AG09309 (cell line): ENCODE results near the gene LANCL2.

Source experiments
- DNase-seq: peaks from one replicate; pipeline ENCODE4 v3.0.0-alpha.2; 2010; ENCODE audit warnings: low read depth
- H3K4me3 ChIP-seq: 2 replicates; pipeline ENCODE4 v1.5.1; 2011; ENCODE audit warnings: mild to moderate bottlenecking, low read depth, low read length, moderate library complexity; ENCODE audit not compliant: control insufficient read depth
- TF ChIP-seq, protein P1 (sequence below): IDR thresholded peaks from 2 replicates; pipeline ENCODE4 v1.5.1; 2011; ENCODE audit warnings: mild to moderate bottlenecking, low read depth, low read length, inconsistent platforms; ENCODE audit not compliant: insufficient read depth, control insufficient read depth; ENCODE audit errors: missing control alignments

Gene LANCL2

GRCh38 chr7:55381696-55382095, 16.6 kb downstream of the LANCL2 start:
- DNase-seq = no peak
- H3K4me3 ChIP-seq = no peak overlapping the region
- TF ChIP-seq, protein P1, sequence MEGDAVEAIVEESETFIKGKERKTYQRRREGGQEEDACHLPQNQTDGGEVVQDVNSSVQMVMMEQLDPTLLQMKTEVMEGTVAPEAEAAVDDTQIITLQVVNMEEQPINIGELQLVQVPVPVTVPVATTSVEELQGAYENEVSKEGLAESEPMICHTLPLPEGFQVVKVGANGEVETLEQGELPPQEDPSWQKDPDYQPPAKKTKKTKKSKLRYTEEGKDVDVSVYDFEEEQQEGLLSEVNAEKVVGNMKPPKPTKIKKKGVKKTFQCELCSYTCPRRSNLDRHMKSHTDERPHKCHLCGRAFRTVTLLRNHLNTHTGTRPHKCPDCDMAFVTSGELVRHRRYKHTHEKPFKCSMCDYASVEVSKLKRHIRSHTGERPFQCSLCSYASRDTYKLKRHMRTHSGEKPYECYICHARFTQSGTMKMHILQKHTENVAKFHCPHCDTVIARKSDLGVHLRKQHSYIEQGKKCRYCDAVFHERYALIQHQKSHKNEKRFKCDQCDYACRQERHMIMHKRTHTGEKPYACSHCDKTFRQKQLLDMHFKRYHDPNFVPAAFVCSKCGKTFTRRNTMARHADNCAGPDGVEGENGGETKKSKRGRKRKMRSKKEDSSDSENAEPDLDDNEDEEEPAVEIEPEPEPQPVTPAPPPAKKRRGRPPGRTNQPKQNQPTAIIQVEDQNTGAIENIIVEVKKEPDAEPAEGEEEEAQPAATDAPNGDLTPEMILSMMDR = no peak

DNA sequence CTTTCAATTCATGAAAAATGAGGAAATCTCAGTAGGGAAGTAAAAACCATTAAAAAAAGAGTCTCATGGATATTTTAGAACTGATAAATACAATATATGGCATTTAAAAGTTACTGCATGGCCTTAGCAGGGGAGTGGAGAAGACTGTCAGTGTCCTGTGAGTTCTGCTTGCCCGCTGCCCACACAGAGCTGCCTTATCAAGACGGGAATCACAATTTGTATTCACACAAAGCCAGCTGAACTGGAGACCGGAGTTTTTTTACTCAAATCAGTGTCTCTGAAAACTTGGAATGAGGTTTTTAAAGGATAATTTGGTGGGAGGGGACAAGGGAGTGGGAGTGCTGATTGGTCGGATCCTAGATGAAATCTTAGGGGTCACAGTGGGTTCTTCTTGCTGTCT, 17.1 kb downstream of the LANCL2 start:
- no peak overlapping the region for H3K4me3 ChIP-seq
- TF ChIP-seq, protein P1 = no peak
- DNase-seq = no peak

DNA sequence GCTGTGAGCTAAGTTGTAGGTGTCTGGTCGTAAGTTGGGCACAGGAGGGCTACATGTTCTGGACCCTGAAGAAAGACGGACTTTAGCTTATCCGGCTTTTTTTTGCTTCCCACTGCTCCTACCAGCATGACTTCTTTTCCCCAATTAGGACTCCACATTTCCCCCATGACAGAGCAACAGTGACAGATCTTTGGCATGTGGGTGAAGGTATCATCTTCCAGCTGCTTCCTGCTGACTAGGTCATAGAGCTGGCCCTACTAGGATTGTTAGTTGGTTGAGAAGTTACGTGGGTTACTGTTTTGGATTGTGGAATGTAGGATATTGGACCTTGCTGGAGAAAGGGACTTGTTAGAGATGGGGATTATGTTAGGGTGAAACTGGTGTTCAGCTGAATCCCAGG, 21.4 kb downstream of the LANCL2 start:
- no peak for DNase-seq
- TF ChIP-seq, protein P1 = no peak
- no peak overlapping the region for H3K4me3 ChIP-seq

DNA sequence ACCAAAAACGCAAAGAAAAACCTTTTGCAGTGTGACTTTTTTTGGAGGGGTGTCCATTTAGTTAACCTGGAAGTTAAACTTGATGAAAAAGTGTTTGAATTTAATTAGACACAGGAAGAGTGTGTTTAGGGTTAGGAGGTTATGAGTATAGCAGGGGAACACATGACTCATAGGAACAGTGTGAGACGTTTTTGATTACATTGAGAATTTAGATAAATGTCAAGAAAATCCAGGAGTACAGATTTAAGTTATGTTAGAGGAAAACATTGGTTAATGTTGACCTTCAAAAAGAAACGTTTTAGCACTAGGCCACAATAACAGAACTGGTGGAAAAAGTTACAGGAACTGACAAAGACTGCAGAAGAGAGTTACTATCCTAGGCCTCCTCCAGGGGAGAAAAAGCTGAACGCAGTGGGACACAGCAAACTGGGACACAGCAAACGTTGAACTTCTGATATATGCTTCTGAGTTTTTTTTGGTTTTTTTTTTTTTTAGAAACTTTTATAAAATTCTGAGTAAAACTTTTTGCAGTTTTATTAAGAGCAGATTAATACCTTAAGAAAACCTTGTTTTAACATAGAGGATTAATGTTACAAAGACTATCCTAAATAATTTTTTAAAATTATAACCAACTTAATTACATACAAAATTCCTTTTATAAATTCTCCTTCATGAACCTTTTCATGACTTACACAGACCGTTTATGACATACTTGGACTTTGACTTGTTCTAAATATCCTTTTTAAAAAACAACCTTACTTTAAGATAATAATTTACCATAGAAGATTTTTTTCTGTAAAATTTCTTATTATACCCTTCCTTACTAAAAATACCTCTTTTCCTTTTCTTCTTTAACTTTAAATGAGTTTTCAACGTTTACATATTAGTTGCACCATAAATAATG, 22.2 kb downstream of the LANCL2 start:
- DNase-seq = no peak
- H3K4me3 ChIP-seq = no peak overlapping the region
- TF ChIP-seq, protein P1 = no peak

DNA sequence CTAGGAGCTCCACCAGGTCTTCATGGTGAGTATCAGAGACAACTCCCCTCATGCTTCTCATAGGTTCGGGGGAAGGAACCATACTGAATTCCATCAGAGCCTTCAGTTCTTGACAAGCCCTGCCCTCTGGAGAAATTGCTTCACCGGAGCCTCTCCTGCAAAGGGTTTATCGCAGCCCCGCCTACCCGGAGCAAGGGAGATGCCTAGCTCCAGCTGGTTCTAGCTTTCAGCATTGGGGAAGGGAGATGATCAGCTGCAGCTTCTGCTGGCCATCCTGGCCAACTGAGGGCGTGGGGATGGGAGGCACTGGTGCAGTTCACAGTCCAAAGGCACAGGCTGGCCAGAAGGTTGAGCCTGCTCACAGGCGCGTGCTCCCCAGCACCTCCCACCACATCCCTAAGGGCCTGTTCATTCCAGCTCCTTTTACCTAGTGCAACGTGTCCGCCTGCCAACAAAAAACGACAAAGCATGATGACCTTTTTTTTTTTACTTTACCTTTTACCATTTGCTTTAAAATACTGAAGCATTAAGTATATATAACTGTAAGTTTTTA, 31.2 kb downstream of the LANCL2 start:
- H3K4me3 ChIP-seq = no peak overlapping the region
- DNase-seq = no peak
- TF ChIP-seq, protein P1 = no peak

DNA sequence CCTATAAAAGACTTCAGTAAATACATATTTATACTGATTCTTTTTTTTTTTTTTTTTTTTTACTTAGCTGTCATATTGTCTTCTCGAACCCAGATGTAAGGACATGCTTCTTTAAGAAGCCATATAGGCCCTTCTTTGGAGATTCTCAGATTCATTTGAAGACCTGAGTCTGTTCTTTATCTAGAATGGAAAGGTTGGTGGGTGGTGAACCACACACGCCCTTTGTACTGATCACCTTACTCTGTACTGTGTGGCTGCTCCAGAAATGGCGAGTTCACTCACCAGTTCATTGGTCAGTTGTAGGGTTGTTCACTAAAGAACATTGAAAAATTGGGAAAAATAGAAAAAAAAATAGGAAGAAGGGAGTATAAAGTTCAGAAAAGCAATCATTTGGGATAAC, 32.5 kb downstream of the LANCL2 start:
- H3K4me3 ChIP-seq = no peak overlapping the region
- DNase-seq = no peak
- TF ChIP-seq, protein P1 = no peak
